Measurements from ENCODE around the gene KRT24.

The KRT24 gene

DNA sequence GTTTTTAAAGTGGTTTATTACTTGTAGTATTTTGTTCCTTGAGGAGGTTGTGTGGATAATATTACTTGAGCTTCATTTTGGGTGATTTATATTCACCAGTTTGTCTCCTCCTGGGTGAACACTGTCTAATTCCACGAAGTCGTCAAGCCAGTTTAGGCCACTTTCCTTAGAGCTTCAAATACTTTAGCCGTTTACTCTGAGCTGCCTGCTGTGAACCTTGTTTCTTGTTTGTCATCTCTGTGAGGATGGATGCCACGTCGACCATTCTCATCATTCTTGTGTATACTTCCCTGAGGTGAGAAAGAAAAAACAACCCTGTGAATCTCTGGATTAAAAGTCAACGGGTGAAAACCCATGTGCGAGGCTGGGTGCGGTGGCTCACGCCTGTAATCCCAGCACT is 9.0 kb downstream of the KRT24 start:
- no peak for DNase-seq (ENCODE audit: low read depth)

GRCh38 chr17:40687106-40687505 is 16.4 kb downstream of the KRT24 start:
- DNase-seq (ENCODE audit: low read depth) = no peak

DNA sequence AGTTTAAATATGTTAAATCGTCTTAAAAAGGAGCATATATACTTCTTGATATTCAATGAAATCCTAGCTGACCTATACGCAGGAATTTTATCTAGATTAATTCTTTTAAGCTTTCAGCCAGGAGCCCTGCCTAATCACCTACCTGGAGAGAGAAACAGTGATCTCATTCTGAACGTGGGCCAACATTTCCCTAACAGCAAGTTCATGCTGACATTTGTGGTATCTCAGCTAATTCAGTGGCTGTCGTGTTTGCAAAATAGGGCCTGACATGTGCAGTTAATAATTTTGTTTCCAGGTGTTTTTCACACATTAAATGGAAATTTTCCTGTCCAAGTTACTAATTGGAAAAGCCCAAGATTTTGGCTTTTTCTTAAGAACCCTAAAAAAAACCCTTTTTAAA is 17.4 kb downstream of the KRT24 start:
- DNase-seq (ENCODE audit: low read depth) = no peak

- DNase-seq (ENCODE audit: low read depth) = no peak
Measured at GRCh38 chr17:40680998-40681397, 22.6 kb downstream of the KRT24 start.

DNA sequence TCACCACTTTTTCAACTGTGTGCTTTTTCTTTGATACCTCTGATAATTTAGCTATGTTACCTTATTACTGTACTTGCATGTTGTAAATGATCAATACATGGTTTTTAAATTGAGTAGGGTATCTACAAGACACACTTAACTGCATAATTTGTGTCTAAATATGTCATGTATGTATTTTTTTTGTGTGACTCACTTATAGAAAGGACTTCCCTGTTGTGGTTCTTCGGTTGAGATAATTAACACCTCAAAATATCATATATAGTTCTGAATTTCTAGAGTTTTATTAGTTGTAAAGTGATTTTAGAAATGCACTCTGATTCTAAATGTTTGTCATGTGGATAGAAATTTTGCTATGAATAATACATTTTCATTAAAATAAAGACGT is 24.0 kb downstream of the KRT24 start:
- DNase-seq (ENCODE audit: low read depth) = no peak

- DNase-seq (ENCODE audit: low read depth) = no peak
Measured at GRCh38 chr17:40678902-40679522, 24.5 kb downstream of the KRT24 start.

- no peak for DNase-seq (ENCODE audit: low read depth)
Measured at GRCh38 chr17:40675905-40676304, 27.6 kb downstream of the KRT24 start.

DNA sequence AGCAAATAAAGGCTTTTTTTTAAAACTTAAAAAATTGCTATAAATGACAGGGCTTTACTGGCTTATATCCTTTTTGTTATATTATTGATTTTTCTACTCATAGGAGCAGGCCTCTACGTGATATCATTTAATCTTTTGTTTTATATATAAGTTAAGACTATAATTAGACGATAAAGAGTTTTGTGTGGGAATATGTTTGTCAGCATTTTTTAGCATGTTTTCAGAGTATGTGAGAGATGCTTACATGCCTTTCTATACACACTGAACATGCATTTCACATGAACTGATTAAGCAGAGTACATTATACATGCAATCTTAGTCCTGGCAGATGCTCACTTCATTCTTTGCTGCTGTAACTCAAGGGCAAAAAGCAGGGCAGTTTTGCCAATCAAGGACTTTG is 30.9 kb downstream of the KRT24 start:
- DNase-seq (ENCODE audit: low read depth) = no peak

DNA sequence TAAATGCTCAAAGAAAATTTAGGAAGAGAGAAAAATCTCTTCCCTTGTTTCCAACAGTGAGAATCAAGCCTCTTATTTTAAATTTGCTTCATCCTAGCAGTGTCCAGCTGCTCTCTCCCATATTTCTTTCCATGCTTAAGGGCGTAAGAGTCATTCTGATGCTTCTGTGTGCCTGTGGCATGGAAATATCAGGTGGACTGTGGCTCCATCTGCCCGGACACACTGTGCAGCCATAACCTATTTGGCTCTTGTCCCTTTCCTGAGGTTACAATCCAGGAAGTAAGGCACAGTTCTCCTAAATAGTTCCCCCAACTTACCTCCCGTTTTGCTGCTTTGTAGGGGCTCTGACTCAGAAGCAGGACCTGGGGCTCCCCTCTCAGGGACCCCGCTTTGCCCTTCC is 32.3 kb downstream of the KRT24 start:
- no peak for DNase-seq (ENCODE audit: low read depth)

DNA sequence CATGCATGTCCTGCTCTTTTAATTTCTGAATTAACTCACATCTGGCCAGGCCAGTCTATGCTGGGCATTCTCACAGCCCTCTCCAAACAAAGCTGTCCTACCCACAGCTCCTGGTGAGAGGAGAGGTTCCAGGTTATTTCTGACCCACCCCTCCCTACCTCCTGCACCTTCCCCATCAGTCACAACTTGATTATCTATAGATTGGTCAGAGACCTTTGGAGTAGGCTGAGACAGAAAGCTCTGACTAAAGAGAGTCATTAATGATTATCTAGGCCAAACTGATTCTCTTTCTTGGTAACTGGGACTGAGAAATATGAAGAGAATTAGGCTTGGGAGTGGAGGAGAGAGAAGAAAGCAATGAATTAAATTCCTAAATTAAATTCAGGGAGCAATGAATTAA is 37.2 kb downstream of the KRT24 start:
- no peak for DNase-seq (ENCODE audit: low read depth)

DNA sequence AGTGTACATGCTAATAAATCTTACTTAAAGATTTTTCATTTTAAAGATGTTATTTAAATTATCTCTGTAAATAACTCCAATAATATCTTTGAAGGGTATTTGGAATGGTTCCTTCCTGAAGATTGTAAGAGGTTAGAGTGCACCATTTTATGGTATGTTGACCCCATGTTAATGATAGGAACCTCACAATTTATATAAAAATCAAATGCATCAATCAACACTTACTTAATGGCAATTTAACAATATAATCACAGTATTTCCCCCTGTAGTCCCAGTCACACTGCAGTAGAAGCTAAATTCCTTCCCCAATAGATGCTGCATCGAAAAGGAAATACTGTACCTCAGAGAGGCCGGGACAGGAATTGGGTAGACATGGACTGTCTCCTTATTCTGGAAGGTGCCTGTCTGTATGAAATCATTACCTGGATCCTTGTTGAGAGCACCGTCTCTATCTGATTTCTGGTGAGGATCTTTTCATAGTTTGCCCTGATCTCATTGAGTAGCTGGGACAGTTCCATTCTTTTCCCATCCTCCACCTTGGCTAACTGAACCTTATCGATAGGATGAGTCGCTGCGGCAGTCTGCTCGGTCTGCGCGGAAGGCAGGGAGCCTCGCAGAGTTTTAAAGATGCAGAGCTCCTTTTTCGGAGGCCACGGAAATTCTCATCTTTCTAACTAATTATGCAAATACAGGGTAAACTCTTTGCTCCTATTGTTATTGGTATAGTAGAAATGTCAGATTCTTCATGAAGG is 38.8 kb downstream of the KRT24 start, which contains the start of gene KRT222:
TSS of gene KRT222 (minus strand) at position 596 of the 752 bp plus-strand sequence. CDS start at position 518, 78 bp downstream.
- DNase-seq (ENCODE audit: low read depth) = no peak

GRCh38 chr17:40663252-40663651 is 40.3 kb downstream of the KRT24 start:
- DNase-seq (ENCODE audit: low read depth) = no peak

DNA sequence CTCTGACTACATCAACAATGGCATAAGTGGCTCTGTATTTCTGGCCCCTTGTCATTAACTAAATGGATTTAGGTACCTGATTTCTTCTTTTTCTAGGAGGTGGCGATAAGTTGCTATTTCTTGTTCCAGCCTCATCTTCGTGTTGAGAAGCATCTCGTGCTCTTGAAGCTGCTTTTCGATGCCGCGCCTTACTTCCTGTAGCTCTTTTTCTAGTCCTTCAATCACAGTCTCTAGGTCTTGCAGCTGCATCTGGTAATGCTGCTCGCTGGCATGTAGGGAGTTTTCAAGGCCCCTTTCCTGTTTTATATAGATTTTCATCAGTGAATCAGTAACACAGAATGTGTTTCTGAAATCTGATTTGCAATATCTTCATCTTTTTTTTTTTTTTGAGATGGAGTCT is 43.6 kb downstream of the KRT24 start:
- DNase-seq (ENCODE audit: low read depth) = no peak

DNA sequence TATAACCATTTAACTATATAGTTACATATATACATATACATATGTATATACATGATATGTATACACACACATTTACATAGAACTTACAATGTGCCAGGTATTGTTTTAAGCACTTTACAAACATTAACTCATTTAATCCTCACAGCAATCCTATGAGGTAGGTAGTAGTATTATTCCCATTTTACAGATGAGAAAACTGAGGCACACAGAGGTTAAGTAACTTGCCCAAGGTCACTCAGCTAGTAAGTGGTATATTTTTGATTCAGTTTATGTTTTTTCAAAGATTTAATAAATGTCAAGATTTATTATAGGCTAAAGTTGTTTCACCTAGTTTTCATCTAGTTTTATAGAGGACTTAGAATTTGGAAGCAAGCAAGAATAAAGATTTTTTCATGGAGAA is 45.2 kb downstream of the KRT24 start:
- no peak for DNase-seq (ENCODE audit: low read depth)

DNA sequence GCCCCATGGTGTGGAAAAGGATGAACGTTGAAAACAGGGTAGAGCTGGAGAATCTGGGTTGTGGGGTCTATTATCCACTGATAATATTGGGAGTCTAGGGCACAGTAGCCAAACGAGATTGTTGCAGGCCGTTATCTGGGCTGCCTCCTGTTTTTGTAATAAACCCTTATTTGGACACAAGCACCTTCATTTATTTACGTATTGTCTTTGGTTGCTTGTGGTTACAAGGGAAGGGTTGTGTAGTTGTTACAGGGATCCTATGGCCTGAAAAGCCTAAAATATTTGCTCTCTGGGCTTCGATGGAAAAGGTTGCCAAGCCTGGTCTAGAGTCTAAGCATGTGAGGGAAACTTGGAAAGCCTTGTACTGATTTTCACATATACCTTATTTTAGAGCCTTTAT is 51.6 kb downstream of the KRT24 start:
- no peak for DNase-seq (ENCODE audit: low read depth)

DNA sequence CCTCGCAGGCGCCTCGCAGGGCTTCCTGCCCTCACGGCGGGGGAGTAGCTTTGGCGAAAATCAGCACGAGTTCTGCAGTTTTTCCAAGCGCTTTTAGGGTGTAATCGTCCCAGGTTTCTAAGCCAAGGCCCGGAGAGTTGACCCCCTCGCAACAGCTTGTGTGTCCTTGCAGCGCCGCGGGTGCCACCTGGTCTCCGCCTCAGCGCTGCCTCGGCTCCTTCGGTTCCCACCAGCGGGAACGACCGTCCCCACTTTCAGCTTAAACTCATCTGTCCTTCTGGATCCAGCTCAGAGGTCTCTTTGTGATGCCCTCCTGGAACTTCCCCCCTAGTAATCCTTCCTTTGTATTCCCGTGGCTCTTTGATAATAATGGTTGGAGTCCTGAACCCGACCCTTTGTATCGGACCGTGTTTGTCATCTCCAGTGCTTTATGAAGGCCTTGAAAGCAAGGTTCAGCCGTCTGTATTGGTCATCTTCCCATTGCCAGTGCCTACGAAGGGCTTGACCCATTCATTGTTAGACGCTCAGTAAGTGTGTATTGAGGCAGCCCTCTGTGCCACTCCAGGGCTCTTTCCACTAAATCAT is 55.1 kb downstream of the KRT24 start:
- DNase-seq (ENCODE audit: low read depth) = no peak
